Prostate gland (tissue), 2 donors: Measurements from ENCODE around the gene DNAH8.

Source experiments
- CTCF ChIP-seq, 4 experiments: fragments of 200-600 bp in 2 of 4; fragments of 450-650 bp in 2 of 4; sonication (generic) in 2 of 4; IDR thresholded peaks; 1 replicate in 3 of 4; 2 replicates in 1 of 4; pipeline ENCODE4 v1.5.1; 2016 to 2019; ENCODE audit warnings: antibody characterized with exemption in 4 of 4, mild to moderate bottlenecking in 2 of 4, moderate library complexity in 2 of 4
- POLR2A ChIP-seq: fragments of 450-650 bp; IDR thresholded peaks from one replicate; pipeline ENCODE4 v1.6.1; 2016; ENCODE audit warnings: antibody characterized with exemption, mild to moderate bottlenecking
- POLR2AphosphoS5 ChIP-seq: sonication (generic); formaldehyde crosslinking; IDR thresholded peaks from one replicate; pipeline ENCODE4 v1.6.1; 2017; ENCODE audit warnings: antibody characterized with exemption

DNA sequence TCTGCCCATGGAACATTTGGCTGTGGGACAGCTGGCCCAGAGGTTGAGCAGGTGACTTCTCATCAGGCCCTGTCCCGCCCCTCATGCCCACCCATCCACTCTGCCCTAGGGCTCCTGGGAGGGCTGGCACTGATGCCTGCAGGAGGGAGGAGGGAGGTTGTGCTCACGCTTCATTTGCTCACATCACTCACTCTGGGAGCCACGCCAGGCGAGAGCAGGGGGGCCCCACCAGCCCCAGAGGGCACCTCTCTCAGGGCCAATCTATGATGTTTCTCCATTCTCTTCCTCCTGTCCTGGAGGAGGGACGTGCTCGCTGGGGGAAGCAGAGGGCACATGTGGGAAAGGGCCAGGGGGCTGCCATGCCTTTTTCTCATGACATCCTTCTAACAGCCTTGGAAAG, 322.6 kb downstream of the DNAH8 start:
- TF ChIP-seq CTCF (IDR thresholded peaks at IDR 0.05) (no peak), POLR2AphosphoS5 (no peak), POLR2A (no peak)
